ENCODE measurements around the gene SNRPD3. TPM values are rescaled to one million over a fixed set of nuclear protein-coding genes. Genes with fewer than 3 reads are reported as not detected.
"Not testable (repeated sequence)": the region's sequence is repeated elsewhere in the genome, so short reads cannot be mapped to it uniquely, and the experiment has no call there.

The SNRPD3 gene
- total and polyA plus RNA-seq, 12 donors, result 55.7 to 223 (median 87.8) TPM

DNA sequence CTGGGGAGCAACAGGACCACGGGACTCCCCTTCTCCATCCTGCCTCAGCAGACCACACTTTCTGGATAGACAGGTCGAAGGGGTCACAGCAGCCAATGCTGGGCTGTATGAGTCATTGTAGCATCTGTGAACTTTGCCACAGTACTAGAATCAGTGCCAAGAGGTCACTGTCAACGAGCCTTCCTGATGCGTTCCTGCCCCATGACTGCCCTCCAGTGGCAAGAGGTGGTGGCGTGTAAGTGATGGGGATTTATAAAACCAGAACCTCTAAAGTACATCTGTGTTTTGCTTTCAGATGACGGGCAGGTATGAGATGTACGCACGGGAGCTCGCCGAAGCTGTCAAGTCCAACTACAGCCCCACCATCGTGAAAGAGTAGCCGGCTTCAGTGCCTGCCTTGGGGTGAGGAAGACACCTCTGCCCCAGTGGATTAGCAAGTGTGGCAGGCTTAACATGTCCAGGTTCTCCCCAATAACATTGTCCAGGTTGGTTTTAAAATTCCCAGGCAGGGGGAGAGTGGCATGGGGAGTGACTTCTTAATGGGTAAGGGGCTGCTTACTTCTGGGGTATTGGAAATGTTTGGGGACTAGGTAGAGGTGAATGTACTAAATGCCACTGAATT is 30.3 kb upstream of the SNRPD3 start:
- H3K36me3 ChIP-seq (replicated peaks in 1 of 2), result no peaks in the 10 kb centered on the region
- intact Hi-C loops (cut with DNase I), result loop anchor here in 1 of 2 donors (10.0 kb wide), 1 partner anchor 201 kb away; no protein-coding TSS in a partner anchor
- no peak for TF ChIP-seq POLR2A (IDR thresholded peaks at IDR 0.05)
- TF ChIP-seq, protein P1, sequence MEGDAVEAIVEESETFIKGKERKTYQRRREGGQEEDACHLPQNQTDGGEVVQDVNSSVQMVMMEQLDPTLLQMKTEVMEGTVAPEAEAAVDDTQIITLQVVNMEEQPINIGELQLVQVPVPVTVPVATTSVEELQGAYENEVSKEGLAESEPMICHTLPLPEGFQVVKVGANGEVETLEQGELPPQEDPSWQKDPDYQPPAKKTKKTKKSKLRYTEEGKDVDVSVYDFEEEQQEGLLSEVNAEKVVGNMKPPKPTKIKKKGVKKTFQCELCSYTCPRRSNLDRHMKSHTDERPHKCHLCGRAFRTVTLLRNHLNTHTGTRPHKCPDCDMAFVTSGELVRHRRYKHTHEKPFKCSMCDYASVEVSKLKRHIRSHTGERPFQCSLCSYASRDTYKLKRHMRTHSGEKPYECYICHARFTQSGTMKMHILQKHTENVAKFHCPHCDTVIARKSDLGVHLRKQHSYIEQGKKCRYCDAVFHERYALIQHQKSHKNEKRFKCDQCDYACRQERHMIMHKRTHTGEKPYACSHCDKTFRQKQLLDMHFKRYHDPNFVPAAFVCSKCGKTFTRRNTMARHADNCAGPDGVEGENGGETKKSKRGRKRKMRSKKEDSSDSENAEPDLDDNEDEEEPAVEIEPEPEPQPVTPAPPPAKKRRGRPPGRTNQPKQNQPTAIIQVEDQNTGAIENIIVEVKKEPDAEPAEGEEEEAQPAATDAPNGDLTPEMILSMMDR (IDR thresholded peaks at IDR 0.05), result peak; percentile 74 to 89 (median 82)
- H3K27me3 ChIP-seq, result no peaks in the 10 kb centered on the region
- H3K27ac ChIP-seq, result peak overlapping the region in 2 of 5 donors; percentile 20 to 50
- H3K4me3 ChIP-seq, result no peak overlapping the region
- WGBS, 4 donors, result 8 to 13% (median 10%) methylated on average over 11 to 12 of the region's 12 CpGs
- H3K9me3 ChIP-seq (replicated peaks in 1 of 3), result no peaks in the 10 kb centered on the region
- DNase-seq, result peak; percentile 74 to 95 (median 86)
- H3K4me1 ChIP-seq (replicated peaks in 1 of 2), result peaks cover 0 to 6% of the 10 kb centered on the region in 2 donors

DNA sequence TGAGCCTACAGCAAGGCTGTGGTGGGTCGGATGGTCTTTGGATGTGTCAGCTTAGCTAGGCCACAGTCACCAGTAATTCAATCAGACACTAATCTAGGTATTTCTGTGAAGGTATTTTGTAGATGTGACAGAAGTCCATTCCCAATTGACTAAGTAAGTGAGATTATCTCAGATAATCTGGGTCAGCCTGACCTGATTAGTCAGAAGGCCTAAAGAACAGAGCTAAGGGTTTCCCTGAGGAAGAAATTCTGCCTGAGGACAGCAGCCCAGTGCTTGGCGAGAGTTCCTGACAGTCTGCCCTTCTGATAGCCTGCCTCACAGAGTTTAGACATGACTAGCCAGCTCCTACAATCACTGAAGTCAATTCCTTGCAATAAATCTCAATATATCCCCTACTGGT is 29.6 kb upstream of the SNRPD3 start:
- TF ChIP-seq, protein P1 (IDR thresholded peaks at IDR 0.05), result no peak
- TF ChIP-seq POLR2A (IDR thresholded peaks at IDR 0.05), result no peak
- no peaks in the 10 kb centered on the region for H3K36me3 ChIP-seq (replicated peaks in 1 of 2)
- DNase-seq, result no peak
- no peak overlapping the region for H3K27ac ChIP-seq
- 68 to 79% (median 69%) methylated on average over 2 of the region's 2 CpGs for WGBS, 4 donors
- no peaks in the 10 kb centered on the region for H3K9me3 ChIP-seq (replicated peaks in 1 of 3)
- no peaks in the 10 kb centered on the region for H3K27me3 ChIP-seq
- no peak overlapping the region for H3K4me3 ChIP-seq
- H3K4me1 ChIP-seq (replicated peaks in 1 of 2), result peaks cover 0 to 6% of the 10 kb centered on the region in 2 donors
- intact Hi-C loops (cut with DNase I), result loop anchor here in 1 of 2 donors (10.0 kb wide), 1 partner anchor 201 kb away; no protein-coding TSS in a partner anchor

- TF ChIP-seq, protein P1 (IDR thresholded peaks at IDR 0.05), result no peak
- TF ChIP-seq POLR2A (IDR thresholded peaks at IDR 0.05), result no peak
- no peak overlapping the region for H3K27ac ChIP-seq
- no peak overlapping the region for H3K4me3 ChIP-seq
- H3K4me1 ChIP-seq (replicated peaks in 1 of 2), result no peaks in the 10 kb centered on the region
- WGBS, 4 donors, result 70 to 88% (median 77%) methylated on average over 2 of the region's 2 CpGs
- DNase-seq, result no peak
- H3K9me3 ChIP-seq (replicated peaks in 1 of 3), result no peaks in the 10 kb centered on the region
- intact Hi-C loops (cut with DNase I), result loop anchor here in 1 of 2 donors (10.0 kb wide), 1 partner anchor 205 kb away; no protein-coding TSS in a partner anchor
- no peaks in the 10 kb centered on the region for H3K36me3 ChIP-seq (replicated peaks in 1 of 2)
- H3K27me3 ChIP-seq, result no peaks in the 10 kb centered on the region
These were observed 25.9 kb upstream of the SNRPD3 start for GRCh38 chr22:24529898-24530297.

GRCh38 chr22:24530968-24531367 is 24.8 kb upstream of the SNRPD3 start:
- H3K4me1 ChIP-seq (replicated peaks in 1 of 2); H3K9me3 ChIP-seq (replicated peaks in 1 of 3); H3K27ac ChIP-seq; H3K4me3 ChIP-seq; H3K27me3 ChIP-seq; intact Hi-C loops (cut with DNase I); DNase-seq; H3K36me3 ChIP-seq (replicated peaks in 1 of 2): not testable (repeated sequence)
- 72 to 86% (median 80%) methylated on average over 3 of the region's 3 CpGs for WGBS, 4 donors

DNA sequence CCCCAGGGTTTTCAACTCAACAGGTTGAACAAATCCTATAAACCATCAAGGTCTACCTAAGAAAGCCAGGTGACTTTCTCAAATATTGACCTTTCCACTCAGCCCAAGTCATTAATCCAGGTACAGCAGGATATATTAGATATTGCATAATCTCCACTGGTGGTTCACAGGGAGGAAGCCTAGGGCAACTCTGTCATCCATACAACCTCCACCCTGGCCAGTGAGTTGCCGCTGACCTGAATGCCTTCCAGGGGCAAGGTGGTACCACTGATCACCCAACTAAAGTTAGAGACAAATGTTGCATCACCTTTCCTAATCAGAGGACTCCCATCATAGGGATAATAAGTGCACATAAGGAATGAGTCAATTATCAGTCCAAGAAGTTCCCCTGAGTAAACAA is 23.7 kb upstream of the SNRPD3 start:
- 93 to 100% (median 99%) methylated on average over 1 of the region's 1 CpG for WGBS, 4 donors
- Histone ChIP-seq H3K4me1 (replicated peaks in 1 of 2) (no peaks in the 10 kb centered on the region), H3K36me3 (replicated peaks in 1 of 2) (no peaks in the 10 kb centered on the region), H3K9me3 (replicated peaks in 1 of 3) (no peaks in the 10 kb centered on the region), H3K4me3 (no peak overlapping the region), H3K27me3 (no peaks in the 10 kb centered on the region), H3K27ac (no peak overlapping the region)
- intact Hi-C loops (cut with DNase I), result no loop called here
- DNase-seq, result no peak
- TF ChIP-seq POLR2A (IDR thresholded peaks at IDR 0.05), result no peak
- TF ChIP-seq, protein P1 (IDR thresholded peaks at IDR 0.05), result no peak
